ENCODE results near the gene POC1A.
A peak's percentile ranks its signal among the peaks of the same experiment; 100 is the strongest.

Gene POC1A

GRCh38 chr3:52121464-52121805 lies 32.8 kb downstream of the POC1A start:
- Histone ChIP-seq H3K79me2 (ENCODE audit: low read length) (no peaks in the 10 kb centered on the region), H3K27ac (ENCODE audit: low read length) (peak overlapping the region; percentile 64), H2AFZ (ENCODE audit: low read depth, low read length) (no peak overlapping the region), H3K9me3 (ENCODE audit: insufficient read depth, low read length) (no peaks in the 10 kb centered on the region), H3K9ac (ENCODE audit: low read length) (peak overlapping the region; percentile 25; the same call in 1 of the 2 replicates), H3K36me3 (replicated peaks; ENCODE audit: low read depth, low read length) (peaks cover 39% of the 10 kb centered on the region), H3K27me3 (ENCODE audit: low read depth, low read length) (no peaks in the 10 kb centered on the region), H3K4me1 (ENCODE audit: low read length) (peaks cover 25% of the 10 kb centered on the region), H3K4me3 (ENCODE audit: low read length) (peak overlapping the region; percentile 6; the same call in 1 of the 2 replicates), H4K20me1 (ENCODE audit: insufficient read depth, low read length) (no peaks in the 10 kb centered on the region), H3K4me2 (ENCODE audit: low read length) (peak overlapping the region; percentile 57)
- no peak for TF ChIP-seq EZH2phosphoT487 (IDR thresholded peaks at IDR 0.05; ENCODE audit: low read depth)
- no peak for TF ChIP-seq CTCF (IDR thresholded peaks at IDR 0.05; ENCODE audit: low read depth, low read length)

DNA sequence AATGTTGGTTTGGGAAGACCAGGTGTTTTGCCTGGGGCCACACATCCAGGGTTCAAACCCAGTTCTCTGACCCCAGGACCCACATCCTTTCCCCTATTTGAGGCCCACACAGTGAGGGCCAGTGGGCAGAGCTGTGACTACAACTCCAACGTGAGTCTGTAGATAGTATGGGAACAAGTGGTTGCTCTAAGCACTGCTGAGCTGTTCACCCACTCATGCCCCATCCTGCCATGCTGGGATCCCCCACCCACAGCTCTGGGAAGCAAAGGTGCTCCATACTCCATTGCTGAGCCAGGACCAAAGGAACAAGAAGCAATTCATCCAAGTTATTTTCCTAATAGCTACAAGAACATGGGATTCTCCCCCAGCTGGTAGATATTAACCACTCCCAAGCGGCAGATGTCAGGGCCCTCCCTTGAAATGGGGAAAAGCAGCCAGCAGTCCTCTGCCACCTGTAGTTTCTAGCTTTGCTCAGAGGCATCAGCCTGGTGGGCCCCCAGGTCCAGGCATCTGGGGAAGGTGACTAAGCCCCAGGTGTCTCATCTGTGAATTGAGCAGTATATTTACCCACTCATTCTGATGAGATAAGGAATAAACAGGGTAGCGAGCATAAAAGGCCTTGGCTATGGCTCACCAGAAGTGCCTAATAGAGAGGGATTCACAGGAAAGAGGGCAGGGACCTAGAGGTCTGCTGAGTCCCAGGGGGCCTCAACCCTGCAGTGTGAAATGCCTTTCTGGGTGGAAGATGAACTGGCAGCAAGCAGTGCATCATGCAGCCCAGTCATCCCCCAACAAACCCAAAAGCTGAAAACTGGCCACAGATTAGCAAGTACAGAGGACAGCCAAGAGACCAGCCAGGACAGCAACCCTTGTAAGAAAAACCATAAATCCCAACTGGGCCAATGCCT lies 33.4 kb downstream of the POC1A start:
- Histone ChIP-seq H3K27ac (ENCODE audit: low read length) (peak overlapping the region; percentile 64), H3K27me3 (ENCODE audit: low read depth, low read length) (no peaks in the 10 kb centered on the region), H3K4me3 (ENCODE audit: low read length) (peak overlapping the region; percentile 6; the same call in 1 of the 2 replicates), H3K4me2 (ENCODE audit: low read length) (peak overlapping the region; percentile 57), H2AFZ (ENCODE audit: low read depth, low read length) (no peak overlapping the region), H3K9ac (ENCODE audit: low read length) (peak overlapping the region; percentile 25; the same call in 1 of the 2 replicates), H3K36me3 (replicated peaks; ENCODE audit: low read depth, low read length) (peaks cover 43% of the 10 kb centered on the region), H3K79me2 (ENCODE audit: low read length) (no peaks in the 10 kb centered on the region), H3K9me3 (ENCODE audit: insufficient read depth, low read length) (no peaks in the 10 kb centered on the region), H3K4me1 (ENCODE audit: low read length) (peaks cover 25% of the 10 kb centered on the region), H4K20me1 (ENCODE audit: insufficient read depth, low read length) (no peaks in the 10 kb centered on the region)
- TF ChIP-seq EZH2phosphoT487 (IDR thresholded peaks at IDR 0.05; ENCODE audit: low read depth) (no peak), CTCF (IDR thresholded peaks at IDR 0.05; ENCODE audit: low read depth, low read length) (no peak)

DNA sequence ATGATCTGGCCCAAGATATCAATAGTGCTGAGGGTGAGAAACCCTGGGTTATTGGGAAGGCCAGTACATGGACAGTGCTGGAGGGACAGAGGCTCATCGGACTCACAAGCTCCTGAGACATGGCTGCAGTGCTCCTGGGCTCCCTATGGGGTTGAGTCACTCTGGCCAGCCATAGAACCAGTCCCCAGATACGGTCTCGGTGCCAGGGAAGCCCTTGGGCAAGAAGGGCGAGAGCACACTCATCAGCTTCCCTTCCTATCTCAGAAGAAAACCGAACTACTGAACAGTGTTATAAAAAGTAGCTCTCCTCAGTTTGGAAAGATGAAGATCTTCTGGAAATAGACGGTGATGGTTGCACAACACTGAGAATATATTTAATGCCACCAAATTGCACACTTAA lies 34.4 kb downstream of the POC1A start:
- H3K36me3 ChIP-seq (replicated peaks; ENCODE audit: low read depth, low read length), result peaks cover 40% of the 10 kb centered on the region
- H3K27me3 ChIP-seq (ENCODE audit: low read depth, low read length), result no peaks in the 10 kb centered on the region
- H3K27ac ChIP-seq (ENCODE audit: low read length), result no peak overlapping the region
- H2AFZ ChIP-seq (ENCODE audit: low read depth, low read length), result no peak overlapping the region
- no peaks in the 10 kb centered on the region for H4K20me1 ChIP-seq (ENCODE audit: insufficient read depth, low read length)
- H3K9me3 ChIP-seq (ENCODE audit: insufficient read depth, low read length), result no peaks in the 10 kb centered on the region
- no peaks in the 10 kb centered on the region for H3K79me2 ChIP-seq (ENCODE audit: low read length)
- no peak overlapping the region for H3K4me3 ChIP-seq (ENCODE audit: low read length)
- no peak overlapping the region for H3K4me2 ChIP-seq (ENCODE audit: low read length)
- no peak overlapping the region for H3K9ac ChIP-seq (ENCODE audit: low read length)
- TF ChIP-seq EZH2phosphoT487 (IDR thresholded peaks at IDR 0.05; ENCODE audit: low read depth), result no peak
- no peak for TF ChIP-seq CTCF (IDR thresholded peaks at IDR 0.05; ENCODE audit: low read depth, low read length)
- H3K4me1 ChIP-seq (ENCODE audit: low read length), result peaks cover 25% of the 10 kb centered on the region

DNA sequence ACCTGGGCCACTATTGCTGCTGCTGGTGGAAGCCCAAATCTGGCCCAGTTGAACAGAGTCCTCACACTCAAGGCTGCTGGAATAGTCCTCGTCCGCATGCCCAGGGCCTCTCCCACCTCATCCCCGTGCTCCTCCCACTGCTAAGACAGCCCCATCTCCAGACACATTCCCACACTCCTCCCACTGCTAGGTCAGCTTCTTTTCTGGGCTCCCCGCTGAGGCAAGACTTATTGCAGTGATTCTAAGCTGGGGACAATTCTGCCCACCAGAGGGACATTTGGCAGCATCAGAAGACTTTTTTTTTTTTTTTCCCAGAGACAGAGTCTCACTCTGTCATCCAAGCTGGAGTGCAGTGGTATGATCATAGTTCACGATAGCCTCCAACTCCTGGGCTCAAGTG lies 35.1 kb downstream of the POC1A start:
- Histone ChIP-seq H3K4me2 (ENCODE audit: low read length) (no peak overlapping the region), H3K27ac (ENCODE audit: low read length) (no peak overlapping the region), H3K79me2 (ENCODE audit: low read length) (no peaks in the 10 kb centered on the region), H3K27me3 (ENCODE audit: low read depth, low read length) (no peaks in the 10 kb centered on the region), H3K9ac (ENCODE audit: low read length) (no peak overlapping the region), H3K4me3 (ENCODE audit: low read length) (no peak overlapping the region), H4K20me1 (ENCODE audit: insufficient read depth, low read length) (no peaks in the 10 kb centered on the region), H3K9me3 (ENCODE audit: insufficient read depth, low read length) (no peaks in the 10 kb centered on the region), H2AFZ (ENCODE audit: low read depth, low read length) (no peak overlapping the region), H3K36me3 (replicated peaks; ENCODE audit: low read depth, low read length) (peaks cover 40% of the 10 kb centered on the region), H3K4me1 (ENCODE audit: low read length) (peaks cover 25% of the 10 kb centered on the region)
- no peak for TF ChIP-seq CTCF (IDR thresholded peaks at IDR 0.05; ENCODE audit: low read depth, low read length)
- no peak for TF ChIP-seq EZH2phosphoT487 (IDR thresholded peaks at IDR 0.05; ENCODE audit: low read depth)
